GM12801 (cell line): ENCODE measurements around the gene CLCNKA.

ENCODE experiments used
- TF ChIP-seq, protein P1 (sequence below): IDR thresholded peaks from one replicate; pipeline ENCODE4 v1.5.1; 2011; ENCODE audit warnings: control low read depth; ENCODE audit not compliant: insufficient read length; ENCODE audit errors: extremely low read depth

CLCNKA gene

GRCh38 chr1:16080422-16081150 is 58.8 kb downstream of the CLCNKA start:
- TF ChIP-seq, protein P1, sequence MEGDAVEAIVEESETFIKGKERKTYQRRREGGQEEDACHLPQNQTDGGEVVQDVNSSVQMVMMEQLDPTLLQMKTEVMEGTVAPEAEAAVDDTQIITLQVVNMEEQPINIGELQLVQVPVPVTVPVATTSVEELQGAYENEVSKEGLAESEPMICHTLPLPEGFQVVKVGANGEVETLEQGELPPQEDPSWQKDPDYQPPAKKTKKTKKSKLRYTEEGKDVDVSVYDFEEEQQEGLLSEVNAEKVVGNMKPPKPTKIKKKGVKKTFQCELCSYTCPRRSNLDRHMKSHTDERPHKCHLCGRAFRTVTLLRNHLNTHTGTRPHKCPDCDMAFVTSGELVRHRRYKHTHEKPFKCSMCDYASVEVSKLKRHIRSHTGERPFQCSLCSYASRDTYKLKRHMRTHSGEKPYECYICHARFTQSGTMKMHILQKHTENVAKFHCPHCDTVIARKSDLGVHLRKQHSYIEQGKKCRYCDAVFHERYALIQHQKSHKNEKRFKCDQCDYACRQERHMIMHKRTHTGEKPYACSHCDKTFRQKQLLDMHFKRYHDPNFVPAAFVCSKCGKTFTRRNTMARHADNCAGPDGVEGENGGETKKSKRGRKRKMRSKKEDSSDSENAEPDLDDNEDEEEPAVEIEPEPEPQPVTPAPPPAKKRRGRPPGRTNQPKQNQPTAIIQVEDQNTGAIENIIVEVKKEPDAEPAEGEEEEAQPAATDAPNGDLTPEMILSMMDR, result no peak

- TF ChIP-seq, protein P1, result no peak
Measured at GRCh38 chr1:16081636-16082035, 59.8 kb downstream of the CLCNKA start.

DNA sequence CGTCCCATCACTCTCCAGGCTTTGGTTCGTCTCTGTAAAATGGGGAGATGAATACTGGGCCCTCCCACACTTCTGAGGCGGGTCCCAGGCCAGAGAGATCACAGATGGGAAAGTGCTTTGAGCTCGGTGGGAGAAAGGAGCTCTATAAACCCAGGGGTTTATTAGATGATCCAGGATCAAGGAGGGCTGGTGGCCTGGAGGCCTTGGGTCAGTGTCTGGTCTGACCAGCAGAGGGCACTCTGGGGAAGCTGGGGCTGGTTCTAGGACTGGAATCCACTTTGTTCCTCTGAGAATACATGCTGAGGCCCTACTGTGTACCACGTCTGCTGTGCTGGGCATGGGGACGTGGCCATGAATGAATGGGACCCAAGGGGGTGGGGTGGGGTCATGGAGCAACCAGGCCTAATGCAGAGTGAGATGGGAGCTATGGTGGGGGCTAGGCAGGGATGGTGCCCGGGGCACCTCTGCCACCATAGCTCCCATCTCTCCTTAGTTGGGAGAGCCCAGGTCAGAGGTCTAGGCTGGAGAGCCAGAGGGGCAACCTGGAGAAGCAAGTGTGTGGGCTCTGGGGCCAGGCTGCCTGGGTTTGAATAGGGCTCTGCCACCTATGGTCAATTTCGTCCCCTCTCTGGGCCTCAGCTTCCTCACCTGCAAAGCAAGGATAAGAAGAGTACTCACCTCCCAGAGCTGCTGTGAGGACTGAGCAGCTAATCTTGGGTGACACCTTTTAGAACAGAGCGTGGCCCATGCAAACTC is 60.6 kb downstream of the CLCNKA start:
- TF ChIP-seq, protein P1, result no peak

DNA sequence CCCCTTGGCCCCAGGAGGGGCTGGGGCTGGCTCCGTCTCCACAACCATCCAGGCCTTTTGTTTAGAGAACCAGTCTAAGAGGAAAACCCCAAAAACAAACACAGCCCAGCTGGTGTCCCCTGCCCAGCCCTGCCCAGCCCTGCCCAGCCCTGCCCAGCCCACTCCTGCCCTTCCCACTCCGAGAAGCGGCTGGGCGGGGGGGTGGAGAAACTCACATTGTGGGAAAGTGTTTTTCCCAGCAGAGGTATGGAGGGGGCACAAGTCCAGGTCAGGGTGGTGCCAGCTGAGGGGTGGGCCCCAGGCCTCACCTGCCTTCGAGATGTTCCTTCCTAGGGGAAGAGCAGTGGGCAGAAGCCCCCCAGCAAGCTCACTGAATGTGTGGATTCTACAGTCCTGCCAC is 61.6 kb downstream of the CLCNKA start:
- TF ChIP-seq, protein P1, result no peak
